GM19438 (cell line): Measurements from ENCODE around the gene UVRAG.

Source experiments
- ATAC-seq: cut with Tn5 transposase; IDR thresholded peaks from one replicate; pipeline ENCODE4 v1.9.1; 2021; ENCODE audit warnings: low read depth; ENCODE audit not compliant: unreplicated experiment

The UVRAG gene

DNA sequence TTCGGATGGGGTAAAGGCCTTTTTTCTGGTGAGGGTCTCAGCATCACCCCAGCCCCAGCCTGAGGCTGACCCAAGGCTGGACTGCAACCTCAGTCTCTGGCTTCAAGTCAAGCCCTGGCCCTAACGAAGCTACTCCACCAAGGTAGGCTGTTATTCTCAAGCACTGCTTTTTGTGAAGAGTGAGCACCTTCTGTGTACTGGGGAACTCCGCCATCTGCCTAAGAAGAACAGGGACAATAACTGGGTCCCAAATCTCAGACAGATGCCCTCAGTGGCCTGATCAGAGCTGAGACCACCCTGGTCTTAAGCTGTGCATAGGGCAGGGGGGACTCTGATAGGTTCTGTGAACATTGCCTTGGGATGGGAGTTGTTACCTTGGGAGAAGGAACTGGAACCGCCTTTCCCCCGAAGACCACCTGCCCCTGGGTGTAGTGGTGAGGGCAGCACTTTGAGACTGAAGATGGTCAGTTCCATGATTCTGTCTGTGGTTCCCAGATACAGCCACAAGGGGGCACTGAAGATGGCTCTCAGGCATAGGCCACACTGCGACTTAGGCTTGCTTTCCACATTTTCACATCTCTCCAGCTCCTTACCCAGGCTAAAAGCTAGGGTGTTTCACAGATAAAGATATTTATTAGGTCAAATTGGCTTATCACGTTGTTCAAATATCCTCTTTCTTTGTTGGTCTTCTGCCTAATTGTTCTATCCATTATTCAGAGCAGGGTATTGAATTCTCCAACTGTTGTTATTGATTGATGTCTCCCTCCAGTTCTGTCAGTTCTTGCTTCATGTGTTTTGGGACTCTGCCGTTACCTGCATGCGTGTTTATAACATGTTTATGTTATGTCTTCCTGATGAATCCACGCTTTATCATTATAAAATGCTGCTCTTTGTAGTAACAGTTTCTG is 11.8 kb upstream of the UVRAG start:
- ATAC-seq = peak; percentile 74

DNA sequence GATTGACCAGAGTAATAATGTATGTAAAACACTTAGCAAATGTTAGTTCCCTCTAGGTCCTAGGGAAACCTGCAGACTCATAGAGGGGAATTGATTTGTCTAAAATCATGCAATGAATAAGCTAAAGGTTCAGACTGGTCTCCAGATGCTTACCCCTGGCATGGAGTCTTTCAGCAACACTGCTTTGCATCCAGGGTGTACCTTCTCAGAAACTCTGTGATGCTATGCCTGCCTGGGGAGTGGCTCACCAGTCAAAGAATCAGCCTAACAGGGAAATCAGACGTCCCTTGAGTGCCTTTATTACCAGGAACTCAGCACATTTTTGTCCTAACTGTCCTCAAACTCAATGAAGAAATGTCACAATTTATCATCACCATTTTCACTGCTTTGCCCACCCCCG is 5.9 kb upstream of the UVRAG start:
- ATAC-seq = no peak

DNA sequence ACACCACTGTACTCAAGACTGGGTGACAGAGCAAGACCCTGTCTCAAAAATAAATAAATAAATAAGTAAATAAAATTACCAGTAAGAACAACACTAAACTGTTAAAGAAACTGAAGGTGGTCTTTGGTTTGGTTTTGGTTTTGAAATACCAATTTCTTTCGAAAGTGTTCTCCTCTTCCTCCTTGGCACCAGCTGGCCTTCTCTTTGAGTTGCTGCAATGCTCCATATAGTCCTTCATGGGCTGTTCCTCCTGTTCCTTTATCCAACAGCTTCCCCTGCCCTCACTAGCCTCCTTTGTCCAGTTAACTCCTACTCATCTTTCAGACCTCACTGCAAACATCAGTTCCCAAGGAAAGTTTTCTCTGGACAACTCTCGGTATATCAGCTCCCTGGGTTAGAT is 5.0 kb upstream of the UVRAG start:
- no peak for ATAC-seq

DNA sequence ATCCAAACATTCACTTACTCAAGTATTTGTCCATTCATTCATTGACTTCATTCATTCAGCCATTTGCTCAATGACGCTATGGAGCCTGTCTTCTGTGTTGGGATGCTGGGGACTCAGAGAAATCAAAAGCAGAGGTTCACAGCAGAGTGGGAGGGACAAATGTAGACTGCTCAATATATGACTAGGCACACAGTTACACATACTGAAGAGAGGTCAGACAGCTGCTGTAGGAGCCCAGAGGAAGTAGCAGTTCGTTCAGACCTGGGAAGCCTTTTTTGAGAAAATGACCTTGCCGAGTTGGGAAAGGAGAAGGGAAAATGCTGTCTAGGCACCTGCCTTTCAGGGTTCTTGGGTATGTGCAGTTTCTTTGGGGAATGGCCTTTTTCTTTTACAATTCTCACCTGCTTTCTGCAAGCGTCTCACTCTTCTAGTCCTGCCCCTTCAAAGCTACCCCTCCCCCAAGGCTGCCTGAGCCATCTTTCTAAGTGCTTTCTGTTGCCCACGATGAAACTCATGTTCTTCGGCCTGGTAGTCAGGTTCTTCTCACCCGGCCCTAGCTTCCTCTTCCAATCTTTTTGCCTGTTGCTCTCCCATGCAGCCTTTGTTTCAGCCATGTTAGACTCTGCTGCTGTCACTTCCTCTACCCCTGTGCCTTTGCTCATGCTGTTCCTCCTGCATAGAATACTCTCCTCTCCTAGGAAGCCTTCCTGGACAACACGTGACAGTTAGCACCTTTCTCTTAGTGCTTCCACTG is 4.2 kb upstream of the UVRAG start:
- no peak for ATAC-seq

DNA sequence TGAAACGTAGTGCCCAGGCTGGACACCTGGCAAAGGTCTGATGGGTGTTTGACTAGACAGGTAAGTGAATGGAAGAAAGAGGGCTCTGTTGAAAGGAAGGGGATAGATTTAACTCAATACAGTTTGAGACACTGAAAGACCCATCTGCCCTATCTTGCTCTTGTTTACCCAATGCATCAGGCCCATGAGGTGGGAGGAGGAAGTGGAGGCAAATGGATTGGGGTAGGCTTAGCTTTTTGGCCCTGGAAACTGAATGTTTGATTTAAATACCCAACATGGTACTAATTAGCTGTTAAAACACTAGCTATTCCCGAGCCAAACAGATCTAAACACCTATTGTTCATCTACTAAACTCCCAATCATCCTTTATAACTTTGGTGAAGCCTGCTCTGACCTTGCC is 3.5 kb upstream of the UVRAG start:
- ATAC-seq = no peak

DNA sequence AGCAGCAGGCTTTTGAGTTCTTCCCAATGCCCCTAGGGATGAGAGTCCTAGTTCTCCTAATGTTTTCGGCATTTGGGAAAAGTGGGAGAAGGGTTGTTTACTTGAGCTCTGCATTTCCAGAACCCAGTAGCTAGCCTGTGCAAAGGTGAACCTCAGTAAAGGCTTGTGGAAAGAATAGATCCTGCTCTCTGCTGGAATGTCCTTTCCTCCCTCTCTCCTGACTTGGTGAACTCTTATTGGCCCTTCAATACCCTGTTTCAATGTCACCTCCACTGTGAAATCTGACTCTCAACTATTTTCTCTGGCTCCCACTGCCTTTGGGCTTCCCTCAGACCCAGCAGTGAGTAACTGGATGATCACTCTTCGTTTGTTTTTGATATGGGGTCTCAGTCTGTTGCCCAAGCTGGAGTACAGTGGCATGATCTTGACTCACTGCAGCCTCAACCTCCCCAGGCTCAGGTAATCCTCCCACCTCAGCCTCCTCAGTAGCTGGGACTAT is 2.4 kb upstream of the UVRAG start:
- ATAC-seq = no peak

DNA sequence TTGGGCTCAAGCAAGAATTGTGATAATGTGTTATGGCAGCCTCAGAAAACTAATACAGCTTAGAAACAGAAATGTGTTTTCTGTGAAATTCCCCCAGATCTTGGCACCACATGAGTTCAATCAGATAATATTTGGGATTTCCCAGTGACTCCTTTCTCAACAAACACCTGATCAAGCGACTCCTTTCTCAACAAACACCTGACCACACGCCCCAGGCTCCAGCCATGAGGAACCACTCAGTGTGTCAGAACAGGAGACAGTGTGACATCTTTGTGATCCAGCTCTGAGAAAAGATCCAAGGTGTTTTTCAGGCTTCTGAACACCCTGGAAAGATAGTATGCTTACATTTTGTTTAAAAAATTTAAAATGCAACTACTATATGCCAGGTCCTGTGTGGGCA is 1.9 kb upstream of the UVRAG start:
- no peak for ATAC-seq

DNA sequence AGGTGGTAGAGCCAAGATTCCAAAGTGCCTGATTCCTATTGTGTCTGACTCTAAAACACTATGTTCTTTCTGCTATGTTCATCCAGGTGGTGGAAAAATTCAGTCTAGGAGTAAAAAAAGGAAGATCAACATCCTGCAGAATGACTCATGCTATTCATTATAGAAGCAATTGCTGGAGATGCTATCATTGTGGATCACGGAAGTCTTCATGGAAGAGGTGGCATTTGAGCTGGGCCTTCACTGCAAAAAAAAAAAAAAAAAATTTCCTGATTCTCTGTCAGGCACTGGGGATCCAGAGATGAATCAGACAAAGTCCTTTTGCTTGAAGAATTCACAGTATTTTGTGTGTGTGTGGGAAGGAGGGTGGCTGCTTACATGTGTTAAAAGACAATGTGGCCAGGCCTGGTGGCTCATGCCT is 1.4 kb upstream of the UVRAG start:
- no peak for ATAC-seq

DNA sequence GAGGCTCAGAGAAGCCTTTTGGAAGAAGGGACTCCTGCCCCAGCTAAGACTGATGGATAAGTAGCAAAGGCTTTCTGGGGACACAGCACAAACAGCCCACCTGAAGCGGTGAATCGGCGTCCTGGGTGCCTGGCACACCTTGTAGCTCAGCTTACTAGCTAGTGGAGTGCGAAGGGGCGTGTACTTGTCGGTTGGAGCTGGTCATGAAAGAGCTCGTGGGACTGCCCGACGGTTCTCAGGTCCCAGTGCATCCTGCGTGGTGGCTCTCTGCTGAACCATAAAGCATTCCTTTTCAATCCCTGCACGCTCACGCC is 690 bp upstream of the UVRAG start:
- ATAC-seq = peak; percentile 20

DNA sequence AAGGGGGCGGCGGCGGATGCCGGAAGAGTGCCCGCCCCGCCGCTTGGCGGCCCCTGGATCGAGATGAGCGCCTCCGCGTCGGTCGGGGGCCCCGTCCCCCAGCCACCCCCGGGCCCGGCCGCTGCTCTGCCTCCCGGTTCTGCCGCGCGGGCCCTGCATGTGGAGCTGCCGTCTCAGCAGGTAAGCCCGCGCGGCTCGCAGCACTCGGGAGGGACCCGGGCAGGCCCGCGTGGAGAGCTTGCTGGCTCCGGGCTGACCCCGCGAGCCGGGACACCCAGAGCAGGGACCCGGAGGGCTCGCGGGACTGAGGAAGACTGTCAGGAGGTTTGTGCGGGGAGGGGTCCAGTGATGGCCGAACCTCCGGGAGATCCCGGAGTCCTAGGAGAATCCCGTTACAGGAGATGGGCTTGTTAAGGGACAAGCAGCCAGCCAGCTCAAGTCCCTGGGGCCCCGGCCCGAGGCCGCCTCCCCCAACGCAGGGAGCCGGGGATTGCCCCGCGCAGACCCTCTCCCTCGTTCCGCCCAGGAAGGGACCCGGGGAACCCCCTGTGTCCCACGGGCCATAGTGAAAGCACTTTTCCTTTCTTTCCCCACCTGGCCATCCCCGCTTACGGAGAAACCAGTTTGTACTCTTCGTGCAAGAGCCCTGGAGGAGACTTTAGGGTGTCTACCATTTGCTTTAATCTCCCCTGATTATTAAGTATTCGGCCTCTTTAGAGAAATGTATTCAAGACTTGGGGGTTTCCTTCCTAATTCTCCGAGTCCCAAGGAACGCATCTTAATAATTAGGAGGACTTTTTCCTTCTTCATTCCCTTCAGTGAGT is 547 bp downstream of the UVRAG start:
- peak; percentile 19 for ATAC-seq

DNA sequence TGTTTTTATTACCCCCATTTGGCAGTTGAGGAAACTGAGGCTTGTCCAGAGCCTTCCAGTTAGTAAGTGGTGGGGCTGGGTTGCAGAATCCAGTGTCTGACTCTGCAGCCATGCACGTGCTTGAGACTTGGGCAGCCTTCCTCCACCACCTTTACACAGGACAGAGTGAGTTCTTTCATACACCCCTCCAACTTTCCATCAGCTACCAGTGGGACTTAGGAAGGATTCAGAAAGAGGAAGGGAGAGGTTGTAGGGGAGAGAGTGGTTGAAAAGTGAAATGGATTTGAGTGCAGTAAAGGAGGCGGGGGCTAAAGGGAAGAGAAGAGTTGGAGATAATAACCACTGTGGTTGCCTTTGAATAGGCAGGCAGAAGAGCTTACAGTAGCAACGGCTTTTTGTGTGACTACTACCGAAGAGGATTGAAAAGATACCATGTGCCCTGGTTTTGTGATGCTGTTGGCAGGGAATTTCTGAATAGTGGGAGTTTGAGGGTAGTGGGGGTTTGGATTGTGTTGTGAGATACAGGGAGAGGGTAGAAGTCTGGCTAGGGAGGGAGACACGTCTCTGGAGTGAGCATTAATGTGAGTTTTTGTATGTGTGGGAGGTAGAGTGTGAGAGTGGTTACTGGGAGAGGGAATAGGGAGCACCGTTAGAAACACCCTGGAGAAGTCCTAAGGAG is 1.7 kb downstream of the UVRAG start:
- no peak for ATAC-seq

DNA sequence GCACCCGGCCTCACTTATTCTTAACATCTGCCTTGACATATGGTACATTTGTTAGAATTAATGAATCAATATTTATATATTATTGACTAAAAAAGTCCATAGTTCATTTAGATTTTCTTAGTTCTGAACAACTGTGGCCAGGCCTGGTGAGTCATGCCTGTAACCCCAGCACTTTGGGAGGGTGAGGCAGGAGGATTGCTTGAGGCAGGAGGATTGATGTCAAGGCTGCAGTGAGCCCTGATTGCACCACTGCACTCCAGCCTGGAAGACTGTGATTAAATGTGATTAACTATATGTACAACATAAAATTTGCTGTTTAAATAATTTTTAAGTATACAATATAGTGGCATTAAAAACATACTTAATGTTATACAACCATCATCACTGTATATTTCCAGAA is 5.6 kb downstream of the UVRAG start:
- no peak for ATAC-seq

DNA sequence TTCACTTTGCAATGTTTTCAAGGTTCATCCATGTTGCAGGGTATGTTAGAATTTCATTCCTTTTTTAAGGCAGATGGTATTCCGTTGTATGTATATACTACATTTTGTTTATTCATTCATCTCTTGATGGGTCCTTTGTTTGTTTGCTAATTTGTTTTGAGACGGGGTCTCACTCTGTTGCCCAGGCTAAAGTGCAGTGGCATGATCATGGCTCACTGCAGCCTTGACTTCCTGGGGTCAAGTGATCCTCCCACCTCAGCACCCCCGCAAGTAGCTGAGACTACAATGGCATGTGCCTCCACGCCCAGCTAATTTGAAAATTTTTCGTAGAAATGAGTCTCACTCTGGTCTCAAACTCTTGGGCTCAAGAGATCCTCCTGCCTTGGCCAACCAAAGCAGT is 6.2 kb downstream of the UVRAG start:
- no peak for ATAC-seq

DNA sequence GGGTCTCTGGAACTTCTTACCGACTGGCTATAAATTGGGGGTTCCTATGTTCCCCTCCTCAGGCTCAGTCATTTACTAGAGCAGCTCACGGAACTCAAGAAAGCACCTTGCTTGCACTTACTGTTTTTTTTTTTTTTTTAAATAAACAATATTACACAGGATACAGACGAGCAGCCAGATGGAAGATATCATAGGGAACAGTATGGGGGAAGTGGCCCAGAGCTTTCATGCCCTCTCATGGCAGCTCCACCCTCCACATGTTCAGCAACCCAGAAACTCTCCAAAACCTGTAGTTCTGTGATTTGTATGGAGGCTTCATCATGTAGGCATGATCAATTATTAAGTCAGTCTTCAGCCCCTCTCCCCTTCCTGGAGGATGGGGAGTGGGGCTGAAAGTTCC is 7.5 kb downstream of the UVRAG start:
- no peak for ATAC-seq

DNA sequence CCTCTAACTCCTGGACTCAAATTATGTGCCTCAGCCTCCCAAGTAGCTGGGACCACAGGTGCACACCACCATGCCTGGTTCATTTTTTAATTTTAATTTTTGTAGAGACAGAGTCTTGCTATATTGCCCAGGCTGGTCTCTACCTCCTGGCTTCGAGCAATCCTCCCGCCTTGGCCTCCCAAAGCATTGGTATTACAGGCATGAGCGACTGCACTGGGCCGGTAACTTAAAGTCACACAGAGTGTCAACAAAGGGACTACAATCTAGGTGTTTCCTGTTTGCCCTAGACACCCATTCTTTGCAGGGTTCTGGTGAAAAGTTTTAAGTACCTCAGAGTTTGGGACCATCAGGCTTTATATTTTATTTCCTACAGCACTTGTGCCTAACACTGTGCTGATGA is 8.4 kb downstream of the UVRAG start:
- no peak for ATAC-seq

DNA sequence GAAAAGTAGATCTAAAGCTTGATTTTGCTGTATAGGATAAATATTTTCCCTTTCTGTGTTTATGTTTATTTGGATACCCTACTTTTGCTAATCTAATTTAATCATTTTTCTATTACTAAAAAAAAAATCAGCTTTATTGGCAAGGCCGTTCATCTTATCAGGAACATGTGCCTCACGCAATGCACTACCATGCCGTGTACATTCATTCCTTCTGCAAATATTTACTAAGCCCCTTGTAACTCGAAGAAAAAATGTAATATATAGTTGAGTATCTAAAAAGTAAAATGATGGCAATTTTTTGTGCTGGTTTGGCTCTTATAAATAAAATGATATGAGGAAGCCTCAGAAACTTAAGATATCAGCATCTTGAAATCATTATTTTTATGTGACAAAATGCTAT is 8.9 kb downstream of the UVRAG start:
- no peak for ATAC-seq

DNA sequence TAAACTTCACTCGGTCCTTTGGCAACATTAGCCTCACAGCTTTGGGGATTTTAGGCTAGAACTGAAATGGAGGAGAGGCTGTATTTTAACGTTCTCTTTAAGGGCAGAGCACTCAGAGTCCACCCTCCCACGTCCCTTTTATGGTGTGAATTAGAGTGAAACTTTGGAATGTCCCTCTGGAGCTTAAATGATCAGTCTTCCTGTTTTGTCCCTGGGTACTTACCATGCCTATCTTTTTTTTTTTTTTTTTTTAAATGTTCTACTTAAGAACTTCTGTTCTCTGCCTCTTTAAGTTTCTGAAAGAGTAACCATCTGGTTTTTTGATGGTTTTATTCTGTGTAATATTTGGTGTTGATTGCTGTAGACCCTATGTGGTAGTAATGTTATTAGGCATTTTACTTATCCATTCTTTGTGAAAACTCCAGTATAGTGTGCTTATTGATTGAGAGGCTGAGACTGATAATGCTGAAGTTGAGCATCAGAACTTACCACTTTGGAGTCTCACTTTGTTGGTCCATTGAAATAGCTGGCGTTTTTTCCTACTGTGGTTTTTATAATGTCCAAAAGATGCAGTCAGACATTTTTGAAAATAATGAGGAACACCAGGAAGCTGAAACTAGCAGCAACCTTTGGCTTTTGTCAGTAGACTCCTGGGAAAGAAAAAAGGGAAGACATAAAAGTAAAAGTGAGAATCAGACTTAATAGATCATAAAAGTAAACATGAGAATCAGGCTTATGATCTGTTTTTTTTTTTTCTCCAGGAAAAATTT is 11.6 kb downstream of the UVRAG start:
- no peak for ATAC-seq

DNA sequence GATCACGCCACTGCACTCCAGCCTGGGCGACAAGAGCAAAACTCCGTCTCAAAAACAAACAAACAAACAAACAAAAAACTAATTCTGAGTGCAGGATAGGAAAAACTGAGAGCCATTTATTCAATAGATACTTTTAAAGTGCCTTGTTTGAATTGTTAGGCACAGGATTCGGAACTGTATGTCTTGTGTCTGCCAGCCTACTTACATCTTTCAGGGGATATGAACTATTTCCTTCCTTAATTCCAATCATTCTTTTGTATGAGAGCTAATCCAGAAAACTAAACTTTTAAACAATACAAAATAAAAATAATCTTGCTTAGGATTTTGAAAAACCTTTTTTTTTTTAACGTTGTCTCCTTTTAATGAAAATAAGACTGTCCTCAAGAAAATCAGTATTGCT is 12.6 kb downstream of the UVRAG start:
- ATAC-seq = no peak

DNA sequence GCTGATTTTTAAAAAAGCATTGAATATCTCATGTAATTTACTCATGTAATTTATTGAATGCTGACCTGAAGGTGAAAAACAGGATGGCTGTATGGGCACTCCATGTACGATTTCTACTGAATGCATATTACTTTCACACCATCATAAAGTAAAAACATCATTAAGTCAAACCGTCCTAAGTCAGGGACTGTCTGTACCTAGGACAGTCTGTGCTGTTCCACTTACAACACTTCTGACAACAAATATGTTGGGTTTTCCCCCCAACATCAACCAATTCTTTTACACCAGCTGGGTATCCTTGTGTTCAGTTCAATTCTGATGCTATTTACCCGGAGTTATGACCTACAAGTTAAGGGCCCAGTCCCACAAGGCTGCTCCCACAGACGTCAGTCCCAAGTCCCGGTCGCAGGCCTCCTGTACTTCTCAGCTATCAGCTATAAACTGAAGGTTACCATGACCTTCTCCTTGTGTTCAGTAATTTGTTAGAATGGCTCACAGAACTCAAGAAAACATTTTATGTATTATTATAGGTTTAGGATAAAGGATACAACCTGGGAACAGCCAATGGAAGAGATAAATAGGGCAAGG is 17.0 kb downstream of the UVRAG start:
- no peak for ATAC-seq
